AG09319 (cell line): ENCODE measurements around the gene ASIC3.

Experiments
- DNase-seq: peaks from one replicate; pipeline ENCODE4 v3.0.0-alpha.2; 2010; ENCODE audit warnings: low read depth; ENCODE audit errors: extremely low read depth
- CTCF ChIP-seq: IDR thresholded peaks from 2 replicates; pipeline ENCODE4 v1.5.1; 2011; ENCODE audit warnings: low read depth, mild to moderate bottlenecking, inconsistent platforms, low read length, moderate library complexity

The ASIC3 gene

GRCh38 chr7:151091988-151092387 lies 43.7 kb downstream of the ASIC3 start:
- TF ChIP-seq CTCF, result no peak
- no peak for DNase-seq

GRCh38 chr7:151093748-151094147 lies 45.4 kb downstream of the ASIC3 start:
- no peak for TF ChIP-seq CTCF
- no peak for DNase-seq

GRCh38 chr7:151094675-151095074 lies 46.3 kb downstream of the ASIC3 start:
- TF ChIP-seq CTCF, result no peak
- no peak for DNase-seq

GRCh38 chr7:151095123-151095797 lies 46.9 kb downstream of the ASIC3 start:
- no peak for DNase-seq
- no peak for TF ChIP-seq CTCF

- no peak for DNase-seq
- TF ChIP-seq CTCF, result no peak
Measured at GRCh38 chr7:151095828-151096475, 47.6 kb downstream of the ASIC3 start.

GRCh38 chr7:151099486-151100211 lies 51.3 kb downstream of the ASIC3 start:
- DNase-seq, result no peak
- TF ChIP-seq CTCF, result no peak

- no peak for DNase-seq
Measured at GRCh38 chr7:151100921-151101320, 52.6 kb downstream of the ASIC3 start.

More at GRCh38 chr7:151100921-151101320, 52.6 kb downstream of the ASIC3 start:
- no peak for TF ChIP-seq CTCF
